ENCODE results near the gene PTN.
"Not testable (repeated sequence)": the region's sequence is repeated elsewhere in the genome, so short reads cannot be mapped to it uniquely, and the experiment has no call there.

PTN gene

GRCh38 chr7:137324796-137325696 is 18.5 kb downstream of the PTN start:
- no peak for DNase-seq

GRCh38 chr7:137316648-137317353 is 26.7 kb downstream of the PTN start:
- no peak for DNase-seq

- DNase-seq, result no peak
Observed at GRCh38 chr7:137313201-137313600, 30.3 kb downstream of the PTN start.

- DNase-seq, result no peak
Observed at GRCh38 chr7:137306748-137307147, 36.8 kb downstream of the PTN start.

GRCh38 chr7:137305901-137306621 is 37.5 kb downstream of the PTN start:
- no peak for DNase-seq

- DNase-seq, result no peak
Observed at GRCh38 chr7:137304624-137305235, 38.8 kb downstream of the PTN start.

- DNase-seq, result no peak
Observed at GRCh38 chr7:137304165-137304564, 39.4 kb downstream of the PTN start.

- no peak for DNase-seq
Observed at GRCh38 chr7:137302081-137302480, 41.5 kb downstream of the PTN start.

GRCh38 chr7:137298464-137298794 is 45.1 kb downstream of the PTN start:
- no peak for DNase-seq

- no peak for DNase-seq
Observed at GRCh38 chr7:137297551-137298463, 45.7 kb downstream of the PTN start.

GRCh38 chr7:137296576-137296975 is 47.0 kb downstream of the PTN start:
- no peak for DNase-seq

- DNase-seq, result no peak
Observed at GRCh38 chr7:137295739-137296324, 47.7 kb downstream of the PTN start.

GRCh38 chr7:137289101-137289500 is 54.4 kb downstream of the PTN start:
- DNase-seq, result no peak

GRCh38 chr7:137287651-137288258 is 55.8 kb downstream of the PTN start:
- DNase-seq, result no peak

GRCh38 chr7:137283153-137283552 is 60.4 kb downstream of the PTN start:
- DNase-seq, result no peak

GRCh38 chr7:137282043-137282442 is 61.5 kb downstream of the PTN start:
- no peak for DNase-seq

- no peak for DNase-seq
Observed at GRCh38 chr7:137276189-137276588, 67.3 kb downstream of the PTN start.

- no peak for DNase-seq
Observed at GRCh38 chr7:137272249-137272648, 71.3 kb downstream of the PTN start.

GRCh38 chr7:137269240-137269639 is 74.3 kb downstream of the PTN start:
- DNase-seq, result no peak

GRCh38 chr7:137268001-137268865 is 75.3 kb downstream of the PTN start:
- not testable (repeated sequence) for DNase-seq
